IMR-90 (cell line): ENCODE data around the gene NME4. TPM values are rescaled to one million over a fixed set of nuclear protein-coding genes. Genes with fewer than 3 reads are reported as not detected.

Experiments used
- ATAC-seq: fragments of 200-7000 bp; cut with Tn5 transposase; 2 replicates; pipeline ENCODE4 v1.9.1; 2020; ENCODE audit warnings: low read depth, mild to moderate bottlenecking, moderate library complexity
- BruUV-seq: library from RNA; stranded (reverse); fragments of 400-500 nt; replicated peaks from 2 replicates; lab custom pipeline; 2021; lab: Mats Ljungman, UMichigan
- CTCF ChIA-PET: fragments of 300-600 bp; formaldehyde crosslinking; extraction: SDS; loops from one replicate; lab custom pipeline; 2021; ENCODE audit warnings: antibody characterized with exemption; lab: Yijun Ruan, JAX
- POLR2A ChIA-PET: fragments of 300-600 bp; sonication (Branson Sonifier 250); formaldehyde crosslinking; loops from one replicate; lab custom pipeline; 2022; ENCODE audit warnings: antibody characterized with exemption; ENCODE audit not compliant: unreplicated experiment; lab: Charles Lee
- DNase-seq: peaks from one replicate; pipeline ENCODE4 v3.0.0; 2013
- H2AFZ ChIP-seq: replicated peaks from 2 replicates; pipeline ENCODE3; 2013; ENCODE audit warnings: low read length, mild to moderate bottlenecking; ENCODE audit not compliant: poor library complexity
- H2AK5ac ChIP-seq: 2 replicates; pipeline ENCODE4 v1.6.1; 2013; ENCODE audit warnings: low read depth, low read length, inconsistent platforms
- H2AK9ac ChIP-seq: replicated peaks from 2 replicates; pipeline ENCODE3; 2013; ENCODE audit warnings: mild to moderate bottlenecking, low read depth, low read length, moderate library complexity; ENCODE audit not compliant: poor library complexity
- H2BK120ac ChIP-seq: 2 replicates; pipeline ENCODE4 v1.6.1; 2013; ENCODE audit warnings: low read depth, low read length, inconsistent platforms
- H2BK15ac ChIP-seq: 3 replicates; pipeline ENCODE4 v1.6.1; 2013; ENCODE audit warnings: low read depth, low read length, inconsistent platforms
- H2BK20ac ChIP-seq: 2 replicates; pipeline ENCODE4 v1.6.1; 2013; ENCODE audit warnings: low read depth, mild to moderate bottlenecking, inconsistent platforms, low read length, moderate library complexity
- H2BK5ac ChIP-seq: 2 replicates; pipeline ENCODE4 v1.6.1; 2013; ENCODE audit warnings: mild to moderate bottlenecking, low read depth, low read length, inconsistent platforms; ENCODE audit not compliant: poor library complexity, severe bottlenecking
- H3K14ac ChIP-seq: replicated peaks from 2 replicates; pipeline ENCODE4 v1.6.1; 2013; ENCODE audit warnings: low read depth, low read length, inconsistent platforms
- H3K18ac ChIP-seq: 2 replicates; pipeline ENCODE4 v1.6.1; 2013; ENCODE audit warnings: low read depth, low read length, control low read depth
- H3K23ac ChIP-seq: 2 replicates; pipeline ENCODE4 v1.6.1; 2013; ENCODE audit warnings: low read depth, low read length, inconsistent platforms
- H3K27ac ChIP-seq: 2 replicates; pipeline ENCODE4 v1.5.1; 2013; ENCODE audit warnings: mild to moderate bottlenecking, control low read depth, low read length; ENCODE audit not compliant: insufficient read depth
- H3K27me3 ChIP-seq: 2 replicates; pipeline ENCODE4 v1.6.1; 2013; ENCODE audit warnings: low read length; ENCODE audit not compliant: control insufficient read depth, insufficient read depth
- H3K36me3 ChIP-seq: 2 replicates; pipeline ENCODE4 v1.6.1; 2013; ENCODE audit warnings: low read length, mixed read lengths; ENCODE audit not compliant: control insufficient read depth, insufficient read depth
- H3K4ac ChIP-seq: 2 replicates; pipeline ENCODE4 v1.6.1; 2013; ENCODE audit warnings: low read depth, low read length, inconsistent platforms
- H3K4me1 ChIP-seq: 2 replicates; pipeline ENCODE4 v1.6.1; 2013; ENCODE audit warnings: low read length, mixed read lengths; ENCODE audit not compliant: control insufficient read depth, insufficient read depth
- H3K4me2 ChIP-seq: 2 replicates; pipeline ENCODE4 v1.6.1; 2013; ENCODE audit warnings: low read depth, mild to moderate bottlenecking, control low read depth, low read length, moderate library complexity
- H3K4me3 ChIP-seq: 2 replicates; pipeline ENCODE4 v1.5.1; 2013; ENCODE audit warnings: low read depth, mild to moderate bottlenecking, control low read depth, low read length, moderate library complexity; ENCODE audit not compliant: insufficient read depth
- H3K56ac ChIP-seq: 2 replicates; pipeline ENCODE4 v1.6.1; 2013; ENCODE audit warnings: low read length, inconsistent platforms; ENCODE audit not compliant: insufficient read depth; ENCODE audit errors: extremely low read depth
- H3K79me1 ChIP-seq, 2 experiments: 2 replicates each; pipeline ENCODE4 v1.6.1; 2013; ENCODE audit warnings: low read length in 2 of 2, inconsistent platforms in 1 of 2, low read depth in 1 of 2
- H3K9ac ChIP-seq: 2 replicates; pipeline ENCODE4 v1.6.1; 2013; ENCODE audit warnings: low read depth, low read length, control low read depth
- H3K9me1 ChIP-seq: 2 replicates; pipeline ENCODE4 v1.6.1; 2013; ENCODE audit warnings: low read length, inconsistent platforms; ENCODE audit not compliant: insufficient read depth
- H3K9me3 ChIP-seq: 2 replicates; pipeline ENCODE4 v1.6.1; 2013; ENCODE audit warnings: low read length; ENCODE audit not compliant: control insufficient read depth, insufficient read depth
- H4K20me1 ChIP-seq: 2 replicates; pipeline ENCODE4 v1.6.1; 2013; ENCODE audit warnings: low read length, inconsistent platforms; ENCODE audit not compliant: insufficient read depth
- H4K5ac ChIP-seq: 2 replicates; pipeline ENCODE4 v1.6.1; 2013; ENCODE audit warnings: mild to moderate bottlenecking, low read depth, low read length, control low read depth
- H4K8ac ChIP-seq, 2 experiments: 2 replicates each; pipeline ENCODE4 v1.6.1; 2013; ENCODE audit warnings: low read depth in 2 of 2, low read length in 2 of 2, control low read depth in 1 of 2, inconsistent platforms in 1 of 2
- H4K91ac ChIP-seq: 2 replicates; pipeline ENCODE4 v1.6.1; 2013; ENCODE audit warnings: low read depth, low read length, inconsistent platforms; ENCODE audit not compliant: insufficient read depth
- BHLHE40 ChIP-seq: fragments of 150-350 bp; IDR thresholded peaks from 2 replicates; pipeline ENCODE4 v1.6.1; 2016; ENCODE audit warnings: mild to moderate bottlenecking, low read depth, low read length
- CEBPB ChIP-seq: IDR thresholded peaks from 2 replicates; pipeline ENCODE4 v1.6.1; 2012; ENCODE audit warnings: low read depth, low read length, improper control_type of control experiment
- CHD1 ChIP-seq: IDR thresholded peaks from 2 replicates; pipeline ENCODE4 v1.6.1; 2012; ENCODE audit warnings: low read depth, low read length, improper control_type of control experiment
- FOS ChIP-seq: fragments of 150-350 bp; IDR thresholded peaks from 2 replicates; pipeline ENCODE4 v1.6.1; 2016; ENCODE audit warnings: low read depth, low read length
- MAFK ChIP-seq: IDR thresholded peaks from 2 replicates; pipeline ENCODE4 v1.6.1; 2012; ENCODE audit warnings: low read depth, low read length, improper control_type of control experiment
- MAZ ChIP-seq: IDR thresholded peaks from 2 replicates; pipeline ENCODE4 v1.6.1; 2012; ENCODE audit warnings: low read depth, mild to moderate bottlenecking, low read length, improper control_type of control experiment, moderate library complexity, borderline replicate concordance
- MXI1 ChIP-seq: IDR thresholded peaks from 2 replicates; pipeline ENCODE4 v1.6.1; 2012; ENCODE audit warnings: low read depth, mild to moderate bottlenecking, low read length, moderate library complexity, borderline replicate concordance
- NFE2L2 ChIP-seq: fragments of 150-350 bp; IDR thresholded peaks from 2 replicates; pipeline ENCODE4 v1.6.1; 2016; ENCODE audit warnings: low read depth, mild to moderate bottlenecking, low read length
- POLR2A ChIP-seq: IDR thresholded peaks from 2 replicates; pipeline ENCODE4 v1.6.1; 2012; ENCODE audit warnings: mild to moderate bottlenecking, low read depth, low read length
- RAD21 ChIP-seq: IDR thresholded peaks from 2 replicates; pipeline ENCODE4 v1.6.1; 2012; ENCODE audit warnings: low read length, improper control_type of control experiment
- RCOR1 ChIP-seq: IDR thresholded peaks from 2 replicates; pipeline ENCODE4 v1.6.1; 2012; ENCODE audit warnings: mild to moderate bottlenecking, low read length, improper control_type of control experiment; ENCODE audit not compliant: insufficient replicate concordance
- RFX5 ChIP-seq: IDR thresholded peaks from 2 replicates; pipeline ENCODE4 v1.8.0; 2012; ENCODE audit warnings: low read depth, mild to moderate bottlenecking, low read length, moderate library complexity
- SMC3 ChIP-seq: fragments of 150-350 bp; IDR thresholded peaks from 2 replicates; pipeline ENCODE4 v1.6.1; 2016; ENCODE audit warnings: low read depth, mild to moderate bottlenecking, antibody characterized with exemption, low read length, moderate library complexity
- WGBS, 2 experiments: methylation state at CpG; one replicate each; pipeline versions ENCODE4 v1.1.5 to v1.1.7; 2013; ENCODE audit warnings: missing lambda C conversion rate in 2 of 2; ENCODE audit not compliant: insufficient read length in 1 of 2; ENCODE audit errors: extremely low coverage in 2 of 2; 5-methylcytosine and 5-hydroxymethylcytosine counted together
- dilution Hi-C: fragments of 300-500 bp; cut with HindIII; formaldehyde crosslinking; loops from one replicate; pipeline ENCODE4 v1.14.3; 2018; ENCODE audit warnings: low sequenced_read_pairs; ENCODE audit not compliant: unreplicated experiment
- in situ Hi-C: fragments of 300-500 bp; cut with MboI; formaldehyde crosslinking; loops from 3 replicates; pipeline ENCODE4 v1.14.3; 2019; ENCODE audit warnings: low sequenced_read_pairs, inconsistent platforms, mixed read lengths
- intact Hi-C: fragments of 100-400 bp; cut with micrococcal nuclease; formaldehyde crosslinking; loops from 2 replicates; pipeline ENCODE4 v1.10.0; 2022
- polyA plus RNA-seq, 3 experiments: library from polyadenylated mRNA; depleted of rRNA; stranded (reverse); fragments of >200 nt; gene quantifications; 2 replicates each; pipeline ENCODE4 v1.2.3, GENCODE V29; 2012; ENCODE audit warnings: low replicate concordance in 1 of 3
- total RNA-seq: library from RNA; depleted of rRNA; stranded (reverse); fragments of >200 nt; gene quantifications from 2 replicates; pipeline ENCODE4 v1.2.3, GENCODE V29; 2012
- TF ChIP-seq, protein P1 (sequence below): conservative IDR thresholded peaks from 2 replicates; pipeline ENCODE4 v1.5.1; 2012; ENCODE audit warnings: mild to moderate bottlenecking, low read depth, low read length, improper control_type of control experiment
- TF ChIP-seq, protein P2 (sequence below): fragments of 150-350 bp; IDR thresholded peaks from 2 replicates; pipeline ENCODE4 v1.6.1; 2016; ENCODE audit warnings: low read depth, mild to moderate bottlenecking, low read length, moderate library complexity, borderline replicate concordance
- TF ChIP-seq, protein P3 (sequence below): fragments of 150-350 bp; IDR thresholded peaks from 2 replicates; pipeline ENCODE4 v1.6.1; 2017; ENCODE audit warnings: mild to moderate bottlenecking, antibody characterized with exemption, low read length, low read depth

The NME4 gene
- total and polyA plus RNA-seq, 2 of the 4 experiments (the other 2 are of a cell fraction) = 124 to 288 TPM

DNA sequence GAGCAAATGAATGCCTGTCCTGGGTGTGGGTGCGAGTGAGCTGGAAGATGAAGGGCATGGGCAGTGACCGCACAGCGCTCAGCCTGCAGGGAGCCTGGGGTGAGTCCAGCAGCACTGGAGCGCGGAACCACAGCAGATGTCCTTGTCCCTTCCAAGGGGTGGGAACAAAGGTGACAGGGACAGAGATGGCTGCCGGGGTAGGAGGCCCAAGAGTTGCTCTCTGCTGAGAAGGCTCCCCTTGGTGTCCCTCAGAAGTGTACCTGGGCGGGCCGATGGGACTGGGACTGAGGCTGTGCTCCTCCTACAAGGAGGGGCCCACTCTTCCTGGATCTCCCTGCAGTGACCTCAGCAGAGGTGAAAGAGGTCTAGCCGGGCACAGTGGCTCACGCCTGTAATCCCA lies 7.6 kb upstream of the NME4 start:
- dilution Hi-C loops = no loop called here
- no peak overlapping the region for H3K4ac ChIP-seq

More for the DNA sequence above, 7.6 kb upstream of the NME4 start:
- Histone ChIP-seq H3K4me1 (peaks cover 3% of the 10 kb centered on the region; the same call in 1 of the 2 replicates), H2AK9ac (peak overlapping the region; percentile 55), H3K27ac (no peak overlapping the region), H2AFZ (peak overlapping the region; percentile 21), H3K23ac (no peak overlapping the region), H2BK20ac (no peak overlapping the region), H4K5ac (no peak overlapping the region), H3K27me3 (no peaks in the 10 kb centered on the region), H2AK5ac (no peak overlapping the region; the same call in 1 of the 2 replicates), H4K8ac (no peak overlapping the region), H3K14ac (no peak overlapping the region), H2BK5ac (no peak overlapping the region), H3K4me3 (no peak overlapping the region), H2BK120ac (no peak overlapping the region), H3K9me3 (peaks cover 3% of the 10 kb centered on the region), H3K79me1 (no peaks in the 10 kb centered on the region), H2BK15ac (no peak overlapping the region), H3K36me3 (no peaks in the 10 kb centered on the region), H3K18ac (no peak overlapping the region), H3K4me2 (no peak overlapping the region), H3K9me1 (0 out of 2 replicates have a peak, but pooled peaks cover 3% of the 10 kb centered on the region), H3K9ac (no peak overlapping the region), H3K56ac (no peak overlapping the region), H4K20me1 (no peaks in the 10 kb centered on the region), H4K91ac (no peak overlapping the region)
- TF ChIP-seq, protein P1, sequence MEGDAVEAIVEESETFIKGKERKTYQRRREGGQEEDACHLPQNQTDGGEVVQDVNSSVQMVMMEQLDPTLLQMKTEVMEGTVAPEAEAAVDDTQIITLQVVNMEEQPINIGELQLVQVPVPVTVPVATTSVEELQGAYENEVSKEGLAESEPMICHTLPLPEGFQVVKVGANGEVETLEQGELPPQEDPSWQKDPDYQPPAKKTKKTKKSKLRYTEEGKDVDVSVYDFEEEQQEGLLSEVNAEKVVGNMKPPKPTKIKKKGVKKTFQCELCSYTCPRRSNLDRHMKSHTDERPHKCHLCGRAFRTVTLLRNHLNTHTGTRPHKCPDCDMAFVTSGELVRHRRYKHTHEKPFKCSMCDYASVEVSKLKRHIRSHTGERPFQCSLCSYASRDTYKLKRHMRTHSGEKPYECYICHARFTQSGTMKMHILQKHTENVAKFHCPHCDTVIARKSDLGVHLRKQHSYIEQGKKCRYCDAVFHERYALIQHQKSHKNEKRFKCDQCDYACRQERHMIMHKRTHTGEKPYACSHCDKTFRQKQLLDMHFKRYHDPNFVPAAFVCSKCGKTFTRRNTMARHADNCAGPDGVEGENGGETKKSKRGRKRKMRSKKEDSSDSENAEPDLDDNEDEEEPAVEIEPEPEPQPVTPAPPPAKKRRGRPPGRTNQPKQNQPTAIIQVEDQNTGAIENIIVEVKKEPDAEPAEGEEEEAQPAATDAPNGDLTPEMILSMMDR = no peak
- TF ChIP-seq NFE2L2 = no peak
- TF ChIP-seq RFX5 = no peak
- TF ChIP-seq MAZ = no peak
- TF ChIP-seq POLR2A = no peak
- no peak for TF ChIP-seq CHD1
- TF ChIP-seq CEBPB = no peak
- TF ChIP-seq RCOR1 = no peak
- no peak for TF ChIP-seq MXI1
- TF ChIP-seq SMC3 = no peak
- no peak for TF ChIP-seq FOS
- no peak for TF ChIP-seq MAFK
- no peak for TF ChIP-seq BHLHE40
- TF ChIP-seq, protein P2, sequence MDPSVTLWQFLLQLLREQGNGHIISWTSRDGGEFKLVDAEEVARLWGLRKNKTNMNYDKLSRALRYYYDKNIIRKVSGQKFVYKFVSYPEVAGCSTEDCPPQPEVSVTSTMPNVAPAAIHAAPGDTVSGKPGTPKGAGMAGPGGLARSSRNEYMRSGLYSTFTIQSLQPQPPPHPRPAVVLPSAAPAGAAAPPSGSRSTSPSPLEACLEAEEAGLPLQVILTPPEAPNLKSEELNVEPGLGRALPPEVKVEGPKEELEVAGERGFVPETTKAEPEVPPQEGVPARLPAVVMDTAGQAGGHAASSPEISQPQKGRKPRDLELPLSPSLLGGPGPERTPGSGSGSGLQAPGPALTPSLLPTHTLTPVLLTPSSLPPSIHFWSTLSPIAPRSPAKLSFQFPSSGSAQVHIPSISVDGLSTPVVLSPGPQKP = no peak
- TF ChIP-seq, protein P3, sequence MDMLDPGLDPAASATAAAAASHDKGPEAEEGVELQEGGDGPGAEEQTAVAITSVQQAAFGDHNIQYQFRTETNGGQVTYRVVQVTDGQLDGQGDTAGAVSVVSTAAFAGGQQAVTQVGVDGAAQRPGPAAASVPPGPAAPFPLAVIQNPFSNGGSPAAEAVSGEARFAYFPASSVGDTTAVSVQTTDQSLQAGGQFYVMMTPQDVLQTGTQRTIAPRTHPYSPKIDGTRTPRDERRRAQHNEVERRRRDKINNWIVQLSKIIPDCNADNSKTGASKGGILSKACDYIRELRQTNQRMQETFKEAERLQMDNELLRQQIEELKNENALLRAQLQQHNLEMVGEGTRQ = no peak
- no peak for TF ChIP-seq RAD21
- POLR2A ChIA-PET = no interaction called here
- CTCF ChIA-PET = no interaction called here
- intact Hi-C loops (no loop called here), in situ Hi-C loops (no loop called here)
- BruUV-seq = no TSS peak
- 97% methylated on average over 6 of the region's 10 CpGs; no CpG with 5 or more reads in 1 of the 2 experiments for WGBS, 2 experiments
- ATAC-seq (no peak), DNase-seq (no peak)
